ENCODE results near the gene CCNQ. TPM values are rescaled to one million over a fixed set of nuclear protein-coding genes. Genes with fewer than 3 reads are reported as not detected.

CCNQ gene
- total RNA-seq, 2 donors from 2014 or later, result 13.0 to 14.0 TPM

- Mint-ChIP-seq H3K27ac (no peak overlapping the region), H3K9me3 (no peaks in the 10 kb centered on the region)
- ATAC-seq, result no peak
Observed at GRCh38 chrX:153628129-153628528, 29.2 kb upstream of the CCNQ start.

GRCh38 chrX:153627675-153628111, 28.8 kb upstream of the CCNQ start:
- ATAC-seq (no peak), DNase-seq (ENCODE audit: low spot score in 2 of 2) (no peak)
- Mint-ChIP-seq H3K36me3 (no peaks in the 10 kb centered on the region), H3K27ac (no peak overlapping the region), H3K9me3 (no peaks in the 10 kb centered on the region)

More at GRCh38 chrX:153628129-153628528, 29.2 kb upstream of the CCNQ start:
- DNase-seq (ENCODE audit: low spot score in 2 of 2), result no peak
- no peaks in the 10 kb centered on the region for H3K36me3 Mint-ChIP-seq

- H3K9me3 Mint-ChIP-seq, result no peaks in the 10 kb centered on the region
- H3K27ac Mint-ChIP-seq, result no peak overlapping the region
- DNase-seq (ENCODE audit: low spot score in 2 of 2) (no peak), ATAC-seq (no peak)
- no peaks in the 10 kb centered on the region for H3K36me3 Mint-ChIP-seq
Observed at GRCh38 chrX:153626863-153627674, 28.1 kb upstream of the CCNQ start.

- H3K9me3 Mint-ChIP-seq, result no peaks in the 10 kb centered on the region
- ATAC-seq, result no peak
- H3K27ac Mint-ChIP-seq, result no peak overlapping the region
- no peak for DNase-seq (ENCODE audit: low spot score in 2 of 2)
- H3K36me3 Mint-ChIP-seq, result no peaks in the 10 kb centered on the region
Observed at GRCh38 chrX:153626025-153626633, 27.2 kb upstream of the CCNQ start.

GRCh38 chrX:153625271-153626024, 26.5 kb upstream of the CCNQ start:
- ATAC-seq (no peak), DNase-seq (ENCODE audit: low spot score in 2 of 2) (no peak)
- H3K9me3 Mint-ChIP-seq, result no peaks in the 10 kb centered on the region
- no peaks in the 10 kb centered on the region for H3K36me3 Mint-ChIP-seq
- H3K27ac Mint-ChIP-seq, result no peak overlapping the region

GRCh38 chrX:153624196-153625091, 25.5 kb upstream of the CCNQ start:
- ATAC-seq (no peak), DNase-seq (ENCODE audit: low spot score in 2 of 2) (no peak)
- H3K27ac Mint-ChIP-seq, result no peak overlapping the region
- no peaks in the 10 kb centered on the region for H3K36me3 Mint-ChIP-seq
- no peaks in the 10 kb centered on the region for H3K9me3 Mint-ChIP-seq

GRCh38 chrX:153623310-153624029, 24.5 kb upstream of the CCNQ start:
- no peak for DNase-seq (ENCODE audit: low spot score in 2 of 2)
- no peaks in the 10 kb centered on the region for H3K36me3 Mint-ChIP-seq
- H3K27ac Mint-ChIP-seq, result no peak overlapping the region
- no peaks in the 10 kb centered on the region for H3K9me3 Mint-ChIP-seq
- ATAC-seq, result no peak

- Mint-ChIP-seq H3K9me3 (no peaks in the 10 kb centered on the region), H3K27ac (no peak overlapping the region), H3K36me3 (no peaks in the 10 kb centered on the region)
- DNase-seq (ENCODE audit: low spot score in 2 of 2) (no peak), ATAC-seq (no peak)
Observed at GRCh38 chrX:153622661-153623309, 23.8 kb upstream of the CCNQ start.

GRCh38 chrX:153621949-153622598, 23.1 kb upstream of the CCNQ start:
- no peak overlapping the region for H3K27ac Mint-ChIP-seq
- no peaks in the 10 kb centered on the region for H3K9me3 Mint-ChIP-seq
- no peak for DNase-seq (ENCODE audit: low spot score in 2 of 2)
- ATAC-seq, result no peak
- no peaks in the 10 kb centered on the region for H3K36me3 Mint-ChIP-seq

- ATAC-seq (no peak), DNase-seq (ENCODE audit: low spot score in 2 of 2) (no peak)
- no peak overlapping the region for H3K27ac Mint-ChIP-seq
- H3K9me3 Mint-ChIP-seq, result no peaks in the 10 kb centered on the region
- no peaks in the 10 kb centered on the region for H3K36me3 Mint-ChIP-seq
Observed at GRCh38 chrX:153620576-153620975, 21.6 kb upstream of the CCNQ start.

- Mint-ChIP-seq H3K27ac (no peak overlapping the region), H3K9me3 (no peaks in the 10 kb centered on the region), H3K36me3 (no peaks in the 10 kb centered on the region)
- DNase-seq (ENCODE audit: low spot score in 2 of 2) (no peak), ATAC-seq (no peak)
Observed at GRCh38 chrX:153614818-153615217, 15.9 kb upstream of the CCNQ start.

- no peaks in the 10 kb centered on the region for H3K9me3 Mint-ChIP-seq
- no peaks in the 10 kb centered on the region for H3K36me3 Mint-ChIP-seq
- no peak overlapping the region for H3K27ac Mint-ChIP-seq
- no peak for ATAC-seq
- no peak for DNase-seq (ENCODE audit: low spot score in 2 of 2)
Observed at GRCh38 chrX:153612413-153612812, 13.5 kb upstream of the CCNQ start.

GRCh38 chrX:153611298-153612095, 12.6 kb upstream of the CCNQ start:
- no peaks in the 10 kb centered on the region for H3K9me3 Mint-ChIP-seq
- DNase-seq (ENCODE audit: low spot score in 2 of 2) (no peak), ATAC-seq (no peak)
- H3K27ac Mint-ChIP-seq, result no peak overlapping the region
- no peaks in the 10 kb centered on the region for H3K36me3 Mint-ChIP-seq

- H3K27ac Mint-ChIP-seq, result no peak overlapping the region
- no peak for ATAC-seq
Observed at GRCh38 chrX:153610836-153611213, 11.9 kb upstream of the CCNQ start.

More at GRCh38 chrX:153610836-153611213, 11.9 kb upstream of the CCNQ start:
- no peaks in the 10 kb centered on the region for H3K36me3 Mint-ChIP-seq
- H3K9me3 Mint-ChIP-seq, result no peaks in the 10 kb centered on the region
- DNase-seq (ENCODE audit: low spot score in 2 of 2), result no peak
